ENCODE data around the gene CYTH2. TPM values are rescaled to one million over a fixed set of nuclear protein-coding genes. Genes with fewer than 3 reads are reported as not detected.

Gene CYTH2
- total RNA-seq, 1 donor from 2014 or later: 248 TPM

DNA sequence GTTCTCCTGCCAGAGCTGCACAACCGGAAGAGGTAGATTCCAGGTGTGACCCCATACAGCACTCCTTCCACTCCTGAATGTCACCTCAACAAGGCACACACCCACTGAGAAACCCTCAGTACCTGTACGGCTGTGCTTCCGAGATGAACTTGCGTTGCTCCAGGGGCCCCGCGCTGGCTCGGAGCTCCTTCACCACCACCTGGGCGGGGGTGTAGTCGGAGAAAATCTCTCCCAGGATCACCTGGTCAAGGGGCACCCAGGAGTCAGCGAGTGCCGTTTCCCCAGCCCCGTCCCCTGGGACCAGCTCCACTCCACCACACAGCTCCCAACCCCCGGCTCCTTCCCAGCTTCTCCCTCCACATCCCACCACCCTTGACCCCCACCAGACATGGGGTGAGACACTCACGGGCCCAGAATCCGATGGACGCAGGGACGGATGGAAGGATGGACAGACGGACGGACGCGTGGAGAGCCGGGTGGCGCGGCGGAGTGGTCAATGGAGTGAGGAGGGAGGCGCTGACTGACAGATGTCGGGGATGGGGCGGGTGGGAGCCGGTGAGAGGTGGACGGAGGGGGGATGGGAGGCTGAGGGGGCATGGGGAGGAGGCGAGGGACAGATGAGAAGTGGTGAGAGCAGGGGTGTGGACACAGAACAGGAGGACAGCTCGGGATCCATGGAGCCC lies 39.7 kb downstream of the CYTH2 start:
- Mint-ChIP-seq H3K4me3 (ENCODE audit: low read depth) (no peak overlapping the region), H3K27me3 (peaks cover 24% of the 10 kb centered on the region), H3K4me1 (ENCODE audit: low read depth) (peaks cover 4% of the 10 kb centered on the region), H3K9me3 (ENCODE audit: low read depth) (no peaks in the 10 kb centered on the region), H3K36me3 (ENCODE audit: insufficient read depth) (no peaks in the 10 kb centered on the region), H3K27ac (no peak overlapping the region)
- DNase-seq (ENCODE audit: low spot score, unreplicated experiment): no peak
- TF ChIP-seq, protein P1, sequence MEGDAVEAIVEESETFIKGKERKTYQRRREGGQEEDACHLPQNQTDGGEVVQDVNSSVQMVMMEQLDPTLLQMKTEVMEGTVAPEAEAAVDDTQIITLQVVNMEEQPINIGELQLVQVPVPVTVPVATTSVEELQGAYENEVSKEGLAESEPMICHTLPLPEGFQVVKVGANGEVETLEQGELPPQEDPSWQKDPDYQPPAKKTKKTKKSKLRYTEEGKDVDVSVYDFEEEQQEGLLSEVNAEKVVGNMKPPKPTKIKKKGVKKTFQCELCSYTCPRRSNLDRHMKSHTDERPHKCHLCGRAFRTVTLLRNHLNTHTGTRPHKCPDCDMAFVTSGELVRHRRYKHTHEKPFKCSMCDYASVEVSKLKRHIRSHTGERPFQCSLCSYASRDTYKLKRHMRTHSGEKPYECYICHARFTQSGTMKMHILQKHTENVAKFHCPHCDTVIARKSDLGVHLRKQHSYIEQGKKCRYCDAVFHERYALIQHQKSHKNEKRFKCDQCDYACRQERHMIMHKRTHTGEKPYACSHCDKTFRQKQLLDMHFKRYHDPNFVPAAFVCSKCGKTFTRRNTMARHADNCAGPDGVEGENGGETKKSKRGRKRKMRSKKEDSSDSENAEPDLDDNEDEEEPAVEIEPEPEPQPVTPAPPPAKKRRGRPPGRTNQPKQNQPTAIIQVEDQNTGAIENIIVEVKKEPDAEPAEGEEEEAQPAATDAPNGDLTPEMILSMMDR (IDR thresholded peaks at IDR 0.05; ENCODE audit: unreplicated experiment): no peak

DNA sequence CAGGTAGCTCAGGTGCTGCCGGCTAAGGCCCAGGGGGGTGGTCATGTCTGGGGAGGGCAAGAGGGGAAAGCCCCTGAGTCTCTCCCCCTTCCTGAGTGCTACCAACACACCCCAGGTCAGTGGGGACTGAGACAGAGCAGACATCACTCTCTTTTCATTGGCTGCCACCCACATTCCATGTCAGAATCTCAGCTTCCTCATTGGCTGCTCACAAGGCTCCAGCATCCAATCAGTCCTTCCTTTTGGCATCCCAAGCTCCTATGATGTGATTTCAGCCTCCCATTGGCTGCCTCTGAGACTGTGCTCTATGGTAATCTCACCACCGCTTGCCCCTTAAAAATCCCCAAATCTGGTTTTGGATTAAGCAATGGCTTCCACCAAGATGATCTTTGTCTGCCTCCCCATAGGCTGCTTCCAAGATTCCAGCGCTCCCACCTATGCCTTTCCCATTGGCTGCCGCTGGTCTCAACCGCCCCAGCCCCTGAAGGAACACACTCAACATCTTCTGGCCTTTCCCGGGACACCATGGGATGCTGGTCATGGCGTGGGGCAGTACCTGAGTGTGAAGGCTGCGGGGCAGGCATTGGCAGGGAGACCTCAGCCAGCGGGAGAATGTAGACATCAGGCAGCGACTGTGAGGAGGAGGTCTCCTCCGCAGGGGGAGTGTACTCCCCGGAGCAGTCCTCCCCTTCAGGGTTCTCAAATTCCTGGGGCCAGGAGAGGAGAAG lies 40.5 kb downstream of the CYTH2 start:
- peak overlapping the region; percentile 62 for H3K27ac Mint-ChIP-seq
- H3K9me3 Mint-ChIP-seq (ENCODE audit: low read depth): no peaks in the 10 kb centered on the region
- H3K27me3 Mint-ChIP-seq: peaks cover 24% of the 10 kb centered on the region
- no peaks in the 10 kb centered on the region for H3K36me3 Mint-ChIP-seq (ENCODE audit: insufficient read depth)
- peaks cover 5% of the 10 kb centered on the region for H3K4me1 Mint-ChIP-seq (ENCODE audit: low read depth)
- H3K4me3 Mint-ChIP-seq (ENCODE audit: low read depth): no peak overlapping the region
- TF ChIP-seq, protein P1 (IDR thresholded peaks at IDR 0.05; ENCODE audit: unreplicated experiment): no peak
- no peak for DNase-seq (ENCODE audit: low spot score, unreplicated experiment)

DNA sequence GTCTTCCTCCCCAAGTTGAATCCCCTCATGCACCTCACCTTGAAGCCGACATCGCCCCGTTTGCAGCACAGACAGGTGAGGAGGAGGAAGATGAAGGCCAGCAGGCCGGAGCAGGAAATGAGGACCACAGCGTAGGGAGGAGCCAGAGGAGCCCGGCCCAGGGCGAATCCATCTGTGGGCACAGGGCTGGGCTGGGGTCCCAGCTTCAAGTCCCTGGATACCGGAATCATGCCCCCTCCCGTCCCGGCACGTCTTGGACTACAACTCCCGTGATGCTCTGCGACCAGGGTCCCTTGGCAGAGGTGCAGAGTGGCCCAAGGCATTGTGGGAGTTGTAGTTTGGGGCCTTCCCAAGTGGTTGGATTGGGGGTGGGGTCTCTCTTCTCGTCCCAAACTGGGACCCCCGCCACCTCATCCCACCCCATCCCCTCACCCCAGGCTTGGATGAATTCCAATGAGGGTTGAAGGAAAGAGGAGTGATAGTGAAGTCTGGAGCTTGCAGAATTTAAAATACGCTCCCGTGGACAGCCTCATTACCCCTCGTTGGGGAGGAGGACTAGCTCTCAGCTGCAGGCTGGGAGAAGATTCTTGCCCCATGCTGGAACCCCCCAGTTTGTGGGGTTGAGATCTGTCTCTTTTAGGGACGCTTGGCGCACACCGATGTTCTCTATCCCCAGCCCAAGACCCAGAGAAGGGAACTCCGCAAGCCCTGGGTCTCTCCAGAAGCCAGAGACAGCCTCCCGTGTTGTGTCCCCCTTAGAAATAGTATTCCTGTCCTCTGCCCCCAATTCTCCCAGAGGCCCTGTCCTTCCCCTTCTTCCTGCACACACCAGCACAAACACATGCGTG lies 41.5 kb downstream of the CYTH2 start:
- no peaks in the 10 kb centered on the region for H3K9me3 Mint-ChIP-seq (ENCODE audit: low read depth)
- H3K4me1 Mint-ChIP-seq (ENCODE audit: low read depth): peaks cover 5% of the 10 kb centered on the region
- peaks cover 24% of the 10 kb centered on the region for H3K27me3 Mint-ChIP-seq
- TF ChIP-seq, protein P1 (IDR thresholded peaks at IDR 0.05; ENCODE audit: unreplicated experiment): no peak
- H3K27ac Mint-ChIP-seq: no peak overlapping the region
- H3K4me3 Mint-ChIP-seq (ENCODE audit: low read depth): peak overlapping the region; percentile 68
- peak; percentile 58 for DNase-seq (ENCODE audit: low spot score, unreplicated experiment)
- no peaks in the 10 kb centered on the region for H3K36me3 Mint-ChIP-seq (ENCODE audit: insufficient read depth)

DNA sequence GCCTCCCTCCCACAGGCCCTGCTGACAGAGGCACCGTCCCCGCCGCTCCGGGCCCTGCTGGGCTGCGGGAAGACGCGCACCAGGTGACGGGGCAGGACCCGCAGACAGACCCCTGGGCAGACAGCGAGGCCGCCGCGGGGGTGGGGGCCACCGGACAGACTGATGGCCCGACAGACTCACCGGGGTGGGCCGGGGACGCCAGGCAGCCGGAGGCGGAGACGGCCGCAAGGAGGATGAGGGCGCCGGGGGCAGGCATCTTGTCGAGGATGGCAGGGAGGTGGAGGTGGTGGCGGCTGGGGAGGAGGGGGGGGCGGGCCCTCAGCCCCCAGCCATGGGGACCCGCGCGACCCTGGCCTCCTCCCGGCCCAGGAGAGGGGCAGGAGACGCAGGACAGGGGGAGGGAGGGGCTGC lies 42.2 kb downstream of the CYTH2 start:
- peaks cover 24% of the 10 kb centered on the region for H3K27me3 Mint-ChIP-seq
- H3K36me3 Mint-ChIP-seq (ENCODE audit: insufficient read depth): no peaks in the 10 kb centered on the region
- H3K4me1 Mint-ChIP-seq (ENCODE audit: low read depth): peaks cover 5% of the 10 kb centered on the region
- no peaks in the 10 kb centered on the region for H3K9me3 Mint-ChIP-seq (ENCODE audit: low read depth)
- TF ChIP-seq, protein P1 (IDR thresholded peaks at IDR 0.05; ENCODE audit: unreplicated experiment): no peak
- no peak for DNase-seq (ENCODE audit: low spot score, unreplicated experiment)
- no peak overlapping the region for H3K27ac Mint-ChIP-seq
- no peak overlapping the region for H3K4me3 Mint-ChIP-seq (ENCODE audit: low read depth)
